HG03097 (cell line): Measurements from ENCODE around the gene ZPBP2.
"Not testable (repeated sequence)": the region's sequence is repeated elsewhere in the genome, so short reads cannot be mapped to it uniquely, and the experiment has no call there.

Source experiments
- ATAC-seq: cut with Tn5 transposase; IDR thresholded peaks from one replicate; pipeline ENCODE4 v1.9.1; 2021; ENCODE audit not compliant: unreplicated experiment, low FRiP score

Gene ZPBP2

GRCh38 chr17:39854909-39855308 lies 13.1 kb upstream of the ZPBP2 start:
- no peak for ATAC-seq

DNA sequence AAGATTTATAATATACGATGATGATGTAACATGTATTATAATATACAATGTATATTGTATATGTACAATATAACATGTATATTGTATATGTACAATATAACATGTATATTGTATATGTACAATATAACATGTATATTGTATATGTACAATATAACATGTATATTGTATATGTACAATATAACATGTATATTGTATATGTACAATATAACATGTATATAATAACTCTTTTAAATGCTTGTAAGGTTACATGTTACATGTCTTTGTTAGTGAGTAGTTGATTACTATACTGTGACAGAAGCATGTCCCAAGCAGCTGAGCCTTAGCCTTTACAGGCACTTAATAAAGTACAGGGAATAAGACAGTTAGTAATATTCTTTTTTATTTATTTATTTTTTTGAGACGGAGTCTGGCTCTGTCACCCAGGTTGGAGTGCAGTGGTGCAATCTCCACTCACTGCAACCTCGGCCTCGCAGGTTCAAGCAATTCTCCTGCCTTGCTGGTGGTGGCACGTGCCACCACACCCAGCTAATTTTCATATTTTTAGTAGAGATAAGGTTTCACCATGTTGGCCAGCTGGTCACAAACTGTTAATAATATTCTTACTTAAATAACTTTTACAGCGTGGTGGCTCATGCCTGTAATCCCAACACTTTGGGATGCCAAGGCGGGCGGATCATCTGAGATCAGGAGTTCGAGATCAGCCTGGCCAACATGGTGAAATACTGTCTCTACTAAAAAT lies 11.9 kb upstream of the ZPBP2 start:
- not testable (repeated sequence) for ATAC-seq

DNA sequence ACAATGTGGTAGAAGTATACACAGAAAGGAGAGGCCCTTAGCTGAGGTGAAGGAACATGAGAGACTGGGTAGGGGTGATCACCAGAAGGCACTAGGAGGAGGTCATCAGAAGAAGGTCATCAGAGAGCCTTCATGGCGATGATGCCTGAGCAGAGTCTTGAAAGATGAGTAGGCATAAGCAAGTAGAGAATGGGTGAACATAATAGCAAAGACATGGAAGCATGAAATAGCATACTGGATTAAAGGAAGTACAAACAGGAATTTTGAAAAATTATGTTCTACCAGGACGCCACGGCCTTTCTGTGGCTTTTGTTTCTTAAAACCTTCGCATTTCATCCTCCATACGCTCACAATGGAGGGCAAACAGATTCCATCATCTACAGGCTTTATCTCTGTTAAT lies 6.8 kb upstream of the ZPBP2 start:
- no peak for ATAC-seq

DNA sequence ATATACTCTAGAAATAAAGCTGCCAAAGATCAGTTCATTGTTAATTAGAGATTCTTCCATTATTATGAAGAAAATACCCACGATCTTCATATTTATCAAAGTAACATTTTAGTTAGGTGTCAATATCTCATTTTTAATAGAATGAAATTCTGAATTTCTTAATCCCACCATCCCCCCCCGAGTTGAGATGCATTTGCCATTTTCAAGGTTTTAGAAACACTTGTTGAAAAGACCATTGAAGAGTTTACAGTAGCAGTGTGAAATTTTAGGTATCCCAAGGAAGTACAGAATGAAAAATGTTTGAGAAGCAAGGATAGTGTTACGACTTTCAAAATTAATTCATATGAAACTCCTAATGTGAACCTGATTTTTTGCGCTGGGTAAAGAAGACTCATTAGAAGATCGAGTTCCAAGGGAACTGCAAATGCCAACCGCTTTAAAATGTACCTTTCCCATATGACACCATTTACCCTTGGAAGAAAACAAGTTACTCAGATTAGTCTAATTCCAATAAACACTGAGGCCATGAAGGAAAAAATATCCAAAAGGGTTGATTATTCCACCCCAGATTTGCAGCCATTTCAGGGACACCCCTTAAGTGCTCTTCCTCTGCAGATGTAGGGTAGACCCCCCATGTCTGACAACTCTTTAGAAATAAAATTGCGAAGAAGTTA lies 4.6 kb upstream of the ZPBP2 start:
- no peak for ATAC-seq

GRCh38 chr17:39863918-39864746 lies 3.9 kb upstream of the ZPBP2 start, which contains the start of gene IKZF3:
Gene IKZF3, minus strand, starts transcription at chr17:39864312. Its CDS starts 186 bp downstream, at chr17:39864126.
- peak; percentile 36 for ATAC-seq

DNA sequence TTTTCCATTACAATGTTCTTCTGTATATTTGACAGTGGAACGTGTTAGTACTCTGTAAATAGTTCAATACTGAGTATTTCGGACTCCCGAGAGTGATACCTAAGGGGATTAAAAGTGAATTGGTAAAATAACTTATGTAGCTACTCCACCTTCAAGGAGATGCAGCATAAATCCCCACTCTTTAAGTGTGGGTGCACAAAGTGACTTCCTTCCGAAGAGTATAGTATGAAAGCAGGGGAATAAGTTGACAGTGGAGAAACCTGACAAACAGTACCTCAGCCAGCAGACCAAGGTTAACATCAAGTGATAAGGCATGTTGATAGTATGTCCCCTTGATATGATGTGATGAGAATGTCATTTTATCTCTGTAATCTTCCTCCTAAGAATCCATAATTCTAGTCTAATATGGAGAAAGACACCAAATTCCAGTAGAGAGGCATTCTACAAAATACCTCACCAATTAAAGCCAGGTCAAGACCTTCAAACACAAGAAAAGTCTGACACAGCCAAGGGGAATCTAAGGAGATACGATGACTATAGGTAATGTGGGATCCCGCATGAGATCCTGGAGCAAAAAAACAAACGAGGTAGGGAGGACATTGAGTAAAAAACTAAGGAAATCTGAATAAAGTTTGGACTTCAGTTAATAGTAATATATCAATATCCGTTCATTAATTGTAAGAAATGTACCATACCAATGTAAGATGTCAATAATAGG lies 1.8 kb upstream of the ZPBP2 start:
- ATAC-seq, result no peak

DNA sequence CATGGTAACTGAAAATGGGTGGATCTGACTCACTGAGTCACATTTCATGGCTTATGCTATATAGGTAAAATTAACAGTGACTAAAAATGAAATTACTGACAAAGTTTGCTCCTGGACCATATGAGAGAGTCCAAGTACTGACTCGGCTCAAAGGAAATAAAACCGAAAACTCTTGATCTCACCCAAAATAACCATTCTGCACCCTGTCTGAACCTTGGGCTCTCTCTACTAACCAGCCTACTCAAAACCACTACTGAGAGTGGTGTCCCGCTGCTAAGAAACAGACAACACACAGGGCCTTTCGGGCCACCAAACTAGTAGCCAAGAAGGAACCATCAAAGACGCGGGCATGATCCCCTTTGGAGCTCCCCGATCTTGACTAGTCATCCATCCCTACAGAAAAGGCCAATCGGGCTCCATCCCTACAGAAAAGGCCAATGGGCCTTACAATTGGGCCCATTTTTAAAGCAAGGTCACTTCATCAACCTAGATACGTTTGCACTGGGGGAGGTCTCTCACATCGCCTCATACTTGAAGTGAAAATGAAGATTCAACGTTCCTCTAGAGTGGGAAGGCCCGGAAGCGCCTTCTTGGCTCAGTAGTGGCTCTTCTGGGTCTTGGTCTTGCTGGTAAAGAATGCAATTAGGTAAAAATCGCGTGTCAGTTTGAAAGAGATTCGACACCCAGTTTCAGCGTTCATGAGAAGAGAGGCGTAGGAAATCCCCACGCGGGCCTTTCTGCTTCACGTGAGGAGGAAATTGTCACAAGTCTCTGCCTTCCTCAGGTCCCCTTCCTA lies 720 bp upstream of the ZPBP2 start:
- peak; percentile 41 for ATAC-seq

DNA sequence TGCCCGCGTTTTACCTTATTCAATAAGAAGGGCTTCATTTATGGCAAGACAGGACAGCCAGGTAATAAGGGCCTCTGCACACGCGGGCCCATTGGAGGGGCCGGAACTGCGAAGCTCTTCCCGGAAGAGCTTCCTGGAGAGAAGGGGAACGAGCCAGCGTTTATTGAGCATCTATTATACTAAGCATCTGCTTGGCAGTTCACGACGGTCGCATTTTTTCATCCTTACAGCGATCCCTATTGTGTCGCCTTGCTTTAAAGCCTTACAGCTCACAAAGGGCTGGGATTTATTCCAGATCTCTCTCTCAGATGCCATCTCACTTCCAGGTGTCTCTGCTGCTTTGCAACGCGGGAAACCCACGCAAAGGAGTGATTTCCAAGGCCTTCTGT lies 546 bp downstream of the ZPBP2 start:
- no peak for ATAC-seq

- ATAC-seq, result no peak
Observed at GRCh38 chr17:39870776-39871175, 2.8 kb downstream of the ZPBP2 start.

DNA sequence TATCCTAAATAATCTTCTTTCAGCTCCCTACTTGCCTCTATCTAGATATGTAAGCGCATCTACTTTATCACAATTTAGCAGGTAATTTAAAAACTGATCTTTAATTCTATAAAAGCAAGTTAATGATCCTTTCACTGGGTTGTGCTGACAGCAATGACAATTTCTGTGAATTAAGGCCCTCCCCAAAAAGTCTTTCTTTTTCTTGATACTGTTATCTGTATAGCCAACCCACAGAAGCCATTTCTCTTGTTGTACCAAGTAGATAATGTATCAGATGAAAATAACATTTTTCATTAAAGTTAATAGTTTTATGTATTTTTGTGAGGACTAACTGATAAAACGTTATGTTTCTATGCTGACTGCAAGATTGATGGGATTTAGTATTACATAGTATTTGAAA lies 3.8 kb downstream of the ZPBP2 start:
- ATAC-seq, result no peak

- ATAC-seq, result no peak
Observed at GRCh38 chr17:39872751-39873150, 4.7 kb downstream of the ZPBP2 start.

GRCh38 chr17:39886102-39886501 lies 18.1 kb downstream of the ZPBP2 start:
- not testable (repeated sequence) for ATAC-seq

- ATAC-seq, result no peak
Observed at GRCh38 chr17:39887078-39887477, 19.1 kb downstream of the ZPBP2 start.

DNA sequence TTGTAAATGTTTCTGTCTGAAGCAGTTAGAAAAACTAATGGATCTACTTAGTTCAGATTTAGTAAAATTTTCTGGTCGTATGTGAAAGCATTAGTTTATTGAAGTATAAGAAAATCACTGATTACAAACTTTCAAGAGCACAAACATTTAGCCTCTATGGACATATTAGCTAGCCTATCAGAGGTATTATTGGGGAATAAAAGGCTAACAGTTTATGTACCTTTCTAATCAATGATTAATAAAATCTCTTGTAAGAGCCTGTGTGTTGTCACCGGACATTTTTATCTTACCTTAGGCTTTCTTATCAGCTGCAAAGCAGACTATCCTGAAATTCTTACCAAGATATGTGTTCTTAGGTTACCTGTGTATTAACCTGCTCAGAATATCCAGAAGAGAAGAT lies 21.2 kb downstream of the ZPBP2 start:
- ATAC-seq, result no peak

DNA sequence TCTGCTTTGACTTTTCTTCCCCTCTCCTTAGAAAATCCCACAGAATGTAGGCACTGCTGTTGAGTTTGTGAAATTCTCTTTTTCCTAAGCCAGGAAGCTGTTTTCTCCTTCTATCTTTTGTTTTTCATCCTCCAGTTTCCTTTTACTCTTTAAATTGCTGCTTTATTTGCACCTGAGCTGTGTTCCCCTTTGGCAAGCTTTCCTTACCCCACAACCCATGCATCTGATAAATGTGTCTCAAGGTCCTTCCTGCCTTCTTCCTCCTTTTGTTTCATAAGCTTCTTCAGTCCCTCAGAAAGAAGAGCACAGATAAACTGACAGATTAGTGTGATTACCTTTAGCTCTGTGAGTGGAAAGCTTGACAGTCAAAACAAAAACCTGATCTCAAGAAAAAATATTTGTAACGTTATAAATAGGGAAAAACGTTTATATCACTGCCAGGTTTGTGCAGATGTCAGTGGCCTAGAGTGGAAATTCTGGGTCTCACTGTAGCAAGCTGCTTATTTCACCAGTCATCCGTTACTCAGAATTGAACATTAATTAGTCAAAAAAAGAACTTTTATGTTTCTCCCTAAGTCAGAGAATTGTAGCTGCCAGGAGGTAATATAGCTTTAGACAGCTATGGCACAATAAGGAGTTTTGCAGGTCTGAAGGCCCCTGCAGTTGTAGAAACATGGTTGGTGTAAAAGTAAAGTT lies 26.8 kb downstream of the ZPBP2 start:
- ATAC-seq, result no peak

GRCh38 chr17:39898088-39898487 lies 30.1 kb downstream of the ZPBP2 start:
- ATAC-seq, result no peak

DNA sequence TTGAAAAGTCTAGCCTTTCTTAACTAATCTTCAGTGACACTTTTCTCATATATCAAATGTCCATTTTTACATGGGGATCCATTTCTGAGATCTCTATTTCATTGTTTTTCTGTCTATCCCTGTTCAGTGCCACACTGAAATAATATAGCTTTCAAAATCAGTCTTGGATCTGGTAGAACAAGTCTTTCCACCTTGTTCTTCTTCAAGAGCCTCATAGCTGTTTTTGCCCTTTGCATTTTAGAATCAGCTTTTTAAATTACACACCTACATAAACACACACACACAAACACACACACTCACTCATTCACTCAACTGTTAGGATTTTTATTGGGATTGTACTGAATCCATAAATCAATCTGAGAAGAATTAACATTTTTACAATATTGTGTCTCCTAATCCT lies 31.2 kb downstream of the ZPBP2 start:
- no peak for ATAC-seq

DNA sequence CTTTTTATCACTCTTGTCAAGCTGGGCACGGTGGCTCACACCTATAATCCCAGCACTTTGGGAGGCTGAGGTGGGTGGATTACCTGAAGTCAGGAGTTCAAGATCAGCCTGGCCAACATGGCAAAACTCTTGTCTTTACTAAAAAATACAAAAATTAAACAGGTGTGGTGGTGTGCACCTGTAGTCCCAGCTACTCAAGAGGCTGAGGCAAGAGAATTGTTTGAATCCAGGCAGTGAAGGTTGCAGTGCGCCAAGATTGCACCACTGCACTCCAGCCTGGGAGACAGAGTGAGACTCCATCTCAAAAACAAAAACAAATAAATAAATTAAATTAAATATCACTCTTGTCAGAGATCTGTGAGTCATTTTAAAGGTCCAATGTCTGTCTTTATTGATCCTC lies 34.0 kb downstream of the ZPBP2 start:
- ATAC-seq, result not testable (repeated sequence)

DNA sequence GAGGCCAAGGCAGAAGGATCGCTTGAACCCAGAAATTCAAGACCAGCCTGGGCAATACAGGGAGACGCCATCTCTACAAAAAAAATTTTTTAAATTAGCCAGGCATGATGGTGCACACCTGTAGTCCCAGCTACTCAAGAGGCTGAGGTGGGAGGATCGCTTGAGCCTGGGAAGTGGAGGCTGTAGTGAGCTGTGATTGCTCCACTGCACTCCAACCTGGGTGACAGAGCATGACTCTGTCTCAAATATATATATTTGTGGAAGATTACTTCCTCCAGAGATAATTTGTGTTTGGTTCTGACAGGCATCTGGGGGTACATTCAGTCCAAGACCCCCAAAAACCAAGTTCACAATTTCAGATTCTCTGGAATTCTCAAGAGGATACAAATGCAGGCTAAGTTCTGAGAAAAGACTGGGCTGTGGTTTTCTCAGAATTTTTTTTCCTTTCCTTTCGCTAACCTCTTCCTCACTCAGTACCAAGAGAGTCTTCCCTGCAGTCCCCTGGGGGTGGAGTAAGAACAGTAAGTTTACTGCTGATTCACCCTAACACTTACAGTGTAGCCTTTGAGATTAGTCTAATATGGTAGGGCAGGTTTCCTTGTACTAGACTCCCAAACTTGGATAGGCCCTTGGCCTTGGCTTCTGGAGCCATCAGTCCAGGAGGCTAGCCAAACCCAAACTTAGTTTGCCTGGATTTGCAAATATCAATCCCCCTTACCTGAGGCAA lies 35.3 kb downstream of the ZPBP2 start:
- ATAC-seq, result no peak
